Measurements from ENCODE around the gene KIAA0232. TPM values are rescaled to one million over a fixed set of nuclear protein-coding genes. Genes with fewer than 3 reads are reported as not detected.
"Not testable (repeated sequence)": the region's sequence is repeated elsewhere in the genome, so short reads cannot be mapped to it uniquely, and the experiment has no call there.

The KIAA0232 gene
- total RNA-seq, 4 donors from 2014 or later, result 34.6 to 54.0 (median 47.8) TPM

GRCh38 chr4:6754481-6755087, 27.9 kb upstream of the KIAA0232 start:
- 84% methylated on average over 3 of the region's 3 CpGs for WGBS
- no peaks in the 10 kb centered on the region for H3K36me3 ChIP-seq
- H3K9me3 ChIP-seq, result no peaks in the 10 kb centered on the region
- DNase-seq (ENCODE audit: extremely low spot score), result no peak
- peaks cover 5 to 7% (median 5%) of the 10 kb centered on the region in 4 donors for H3K4me1 ChIP-seq
- no peak overlapping the region for H3K4me3 ChIP-seq
- H3K27me3 ChIP-seq, result no peaks in the 10 kb centered on the region
- TF ChIP-seq CTCF (IDR thresholded peaks at IDR 0.05) (no peak), POLR2A (IDR thresholded peaks at IDR 0.05; ENCODE audit: low read depth) (no peak), EP300 (IDR thresholded peaks at IDR 0.05) (no peak), POLR2AphosphoS5 (IDR thresholded peaks at IDR 0.05) (no peak)
- H3K27ac ChIP-seq (replicated peaks in 1 of 4), result no peak overlapping the region
- intact Hi-C loops (cut with DNase I), result no loop called here

- Histone ChIP-seq H3K4me3 (no peak overlapping the region), H3K4me1 (peaks cover 0 to 4% (median 0%) of the 10 kb centered on the region in 4 donors), H3K27me3 (no peaks in the 10 kb centered on the region), H3K36me3 (no peaks in the 10 kb centered on the region), H3K27ac (replicated peaks in 1 of 4) (no peak overlapping the region), H3K9me3 (no peaks in the 10 kb centered on the region)
- DNase-seq (ENCODE audit: extremely low spot score), result no peak
- TF ChIP-seq CTCF (IDR thresholded peaks at IDR 0.05) (no peak), EP300 (IDR thresholded peaks at IDR 0.05) (no peak), POLR2AphosphoS5 (IDR thresholded peaks at IDR 0.05) (no peak), POLR2A (IDR thresholded peaks at IDR 0.05; ENCODE audit: low read depth) (no peak)
- intact Hi-C loops (cut with DNase I), result no loop called here
- 78% methylated on average over 5 of the region's 5 CpGs for WGBS
Observed at GRCh38 chr4:6755088-6755753, 27.3 kb upstream of the KIAA0232 start.

DNA sequence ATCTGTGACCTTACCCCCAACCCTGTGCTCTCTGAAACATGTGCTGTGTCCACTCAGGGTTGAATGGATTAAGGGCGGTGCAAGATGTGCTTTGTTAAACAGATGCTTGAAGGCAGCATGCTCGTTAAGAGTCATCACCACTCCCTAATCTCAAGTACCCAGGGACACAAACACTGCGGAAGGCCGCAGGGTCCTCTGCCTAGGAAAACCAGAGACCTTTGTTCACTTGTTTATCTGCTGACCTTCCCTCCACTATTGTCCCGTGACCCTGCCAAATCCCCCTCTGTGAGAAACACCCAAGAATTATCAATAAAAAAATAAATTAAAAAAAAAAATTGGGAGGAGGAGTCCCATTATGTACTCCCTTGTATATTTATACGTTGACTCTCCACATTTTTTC, 26.2 kb upstream of the KIAA0232 start:
- H3K4me3 ChIP-seq; intact Hi-C loops (cut with DNase I); H3K36me3 ChIP-seq; DNase-seq (ENCODE audit: extremely low spot score); H3K4me1 ChIP-seq; H3K27ac ChIP-seq (replicated peaks in 1 of 4); H3K27me3 ChIP-seq; H3K9me3 ChIP-seq: not testable (repeated sequence)
- 85% methylated on average over 2 of the region's 6 CpGs for WGBS

DNA sequence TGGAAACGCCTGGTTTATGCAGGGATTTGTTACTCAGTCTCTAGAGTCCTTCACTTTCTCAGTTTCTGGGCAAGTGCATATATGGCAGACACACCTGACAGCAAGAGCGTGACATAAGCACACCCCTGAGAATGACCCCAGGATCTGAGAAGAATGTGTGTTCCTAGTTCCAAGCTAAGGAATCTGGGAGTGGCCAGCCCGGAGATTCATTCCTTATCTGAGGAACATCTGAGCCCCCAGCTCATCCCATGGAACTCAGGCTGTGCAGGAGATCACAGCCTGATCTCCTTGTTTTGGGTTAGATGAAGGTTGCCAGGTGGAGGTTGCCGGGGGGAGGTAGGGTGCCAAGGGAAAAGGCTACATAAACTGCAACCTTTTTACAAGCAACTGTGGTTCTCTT, 23.8 kb upstream of the KIAA0232 start:
- no peaks in the 10 kb centered on the region for H3K27me3 ChIP-seq
- no peak for TF ChIP-seq CTCF (IDR thresholded peaks at IDR 0.05)
- 52% methylated on average over 3 of the region's 4 CpGs for WGBS

GRCh38 chr4:6760865-6761264, 21.7 kb upstream of the KIAA0232 start:
- Histone ChIP-seq H3K36me3 (no peaks in the 10 kb centered on the region), H3K4me1 (no peaks in the 10 kb centered on the region), H3K4me3 (no peak overlapping the region), H3K27ac (replicated peaks in 1 of 4) (no peak overlapping the region), H3K27me3 (no peaks in the 10 kb centered on the region), H3K9me3 (no peaks in the 10 kb centered on the region)
- no peak for TF ChIP-seq EP300 (IDR thresholded peaks at IDR 0.05)
- TF ChIP-seq CTCF (IDR thresholded peaks at IDR 0.05), result no peak
- no peak for TF ChIP-seq POLR2A (IDR thresholded peaks at IDR 0.05; ENCODE audit: low read depth)
- TF ChIP-seq POLR2AphosphoS5 (IDR thresholded peaks at IDR 0.05), result no peak
- DNase-seq (ENCODE audit: extremely low spot score), result no peak
- intact Hi-C loops (cut with DNase I), result no loop called here
- WGBS, result 92% methylated on average over 9 of the region's 9 CpGs

More for the DNA sequence above, 23.8 kb upstream of the KIAA0232 start:
- Histone ChIP-seq H3K27ac (replicated peaks in 1 of 4) (no peak overlapping the region), H3K9me3 (no peaks in the 10 kb centered on the region), H3K4me3 (no peak overlapping the region), H3K36me3 (no peaks in the 10 kb centered on the region), H3K4me1 (peaks cover 0 to 4% (median 0%) of the 10 kb centered on the region in 4 donors)
- DNase-seq (ENCODE audit: extremely low spot score), result no peak
- intact Hi-C loops (cut with DNase I), result no loop called here

Data from esophagus muscularis mucosa (tissue), 4 donors.